ENCODE measurements around the gene C17orf107. TPM values are rescaled to one million over a fixed set of nuclear protein-coding genes. Genes with fewer than 3 reads are reported as not detected.

Gene C17orf107
- total and polyA plus RNA-seq, 2 of the 13 experiments (the other 11 are each of a cell fraction or from before 2014, with no cell fraction given) = 0.20 to 0.59 TPM

- in situ Hi-C loops (cut with HindIII; ENCODE audit: extremely low pct_ligation_motif_present, low pct_unique_long_range_greater_than_20kb) = no loop called here
- no peak for DNase-seq (ENCODE audit: low spot score)
These were observed 38.2 kb downstream of the C17orf107 start for GRCh38 chr17:4937553-4937952.

More at GRCh38 chr17:4937553-4937952, 38.2 kb downstream of the C17orf107 start:
- Histone ChIP-seq H3K9ac (ENCODE audit: insufficient read depth, low read depth, low read length) (no peak overlapping the region), H3K4me3 (replicated peaks in 1 of 3; ENCODE audit: insufficient read depth in 1 of 3, low read depth in 2 of 3, low read length in 3 of 3) (no peak overlapping the region), H3K27ac (ENCODE audit: extremely low read length, insufficient read depth, low read length) (no peak overlapping the region), H3K4me2 (ENCODE audit: low read depth, low read length) (no peak overlapping the region), H3K27me3 (ENCODE audit: control insufficient read depth in 1 of 2, insufficient read depth in 2 of 2, low read length in 2 of 2) (no peaks in the 10 kb centered on the region; a peak in 1 of 5 replicates), H3K9me3 (ENCODE audit: low read length) (no peaks in the 10 kb centered on the region), H2AFZ (ENCODE audit: low read length) (no peak overlapping the region), H4K20me1 (ENCODE audit: insufficient read depth, low read length) (no peaks in the 10 kb centered on the region), H3K36me3 (replicated peaks in 1 of 2; ENCODE audit: control insufficient read depth in 1 of 2, insufficient read depth in 2 of 2, low read length in 2 of 2) (peaks cover 2 to 13% of the 10 kb centered on the region in 2 experiments; a peak in 3 of 5 replicates), H3K79me2 (ENCODE audit: insufficient read depth, low read length) (peaks cover 37% of the 10 kb centered on the region), H3K4me1 (ENCODE audit: insufficient read depth, low read length) (peaks cover 36% of the 10 kb centered on the region)
- intact Hi-C loops (cut with micrococcal nuclease; ENCODE audit: unreplicated experiment) = no loop called here
- TF ChIP-seq ZNF770 (CRISPR knock-in tag; IDR thresholded peaks at IDR 0.05) (no peak), YEATS2 (CRISPR knock-in tag; IDR thresholded peaks at IDR 0.05; ENCODE audit: borderline replicate concordance) (no peak), ZNF335 (CRISPR knock-in tag; IDR thresholded peaks at IDR 0.05) (no peak), NFAT5 (CRISPR knock-in tag; IDR thresholded peaks at IDR 0.05) (no peak), JUNB (CRISPR knock-in tag; IDR thresholded peaks at IDR 0.05; ENCODE audit: borderline replicate concordance) (no peak), CBX2 (IDR thresholded peaks at IDR 0.05; ENCODE audit: low read depth, low read length) (no peak), CBX2 (CRISPR knock-in tag; IDR thresholded peaks at IDR 0.05; ENCODE audit: low read depth) (no peak), ATRX (CRISPR knock-in tag; IDR thresholded peaks at IDR 0.05; ENCODE audit: borderline replicate concordance) (no peak), IRF2 (CRISPR knock-in tag; IDR thresholded peaks at IDR 0.05) (no peak), CBFB (CRISPR knock-in tag; IDR thresholded peaks at IDR 0.05) (no peak), MEIS2 (CRISPR knock-in tag; IDR thresholded peaks at IDR 0.05) (no peak)
- TF ChIP-seq, protein P1, sequence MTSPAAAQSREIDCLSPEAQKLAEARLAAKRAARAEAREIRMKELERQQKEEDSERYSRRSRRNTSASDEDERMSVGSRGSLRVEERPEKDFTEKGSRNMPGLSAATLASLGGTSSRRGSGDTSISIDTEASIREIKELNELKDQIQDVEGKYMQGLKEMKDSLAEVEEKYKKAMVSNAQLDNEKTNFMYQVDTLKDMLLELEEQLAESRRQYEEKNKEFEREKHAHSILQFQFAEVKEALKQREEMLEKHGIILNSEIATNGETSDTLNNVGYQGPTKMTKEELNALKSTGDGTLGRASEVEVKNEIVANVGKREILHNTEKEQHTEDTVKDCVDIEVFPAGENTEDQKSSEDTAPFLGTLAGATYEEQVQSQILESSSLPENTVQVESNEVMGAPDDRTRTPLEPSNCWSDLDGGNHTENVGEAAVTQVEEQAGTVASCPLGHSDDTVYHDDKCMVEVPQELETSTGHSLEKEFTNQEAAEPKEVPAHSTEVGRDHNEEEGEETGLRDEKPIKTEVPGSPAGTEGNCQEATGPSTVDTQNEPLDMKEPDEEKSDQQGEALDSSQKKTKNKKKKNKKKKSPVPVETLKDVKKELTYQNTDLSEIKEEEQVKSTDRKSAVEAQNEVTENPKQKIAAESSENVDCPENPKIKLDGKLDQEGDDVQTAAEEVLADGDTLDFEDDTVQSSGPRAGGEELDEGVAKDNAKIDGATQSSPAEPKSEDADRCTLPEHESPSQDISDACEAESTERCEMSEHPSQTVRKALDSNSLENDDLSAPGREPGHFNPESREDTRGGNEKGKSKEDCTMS (CRISPR knock-in tag; conservative IDR thresholded peaks at IDR 0.05) = no peak
- ChIA-PET CTCF (ENCODE audit: low intra/inter-chr PET ratio, low total read pairs) (no interaction called here), POLR2A (interaction anchor here (1.1 to 3.9 kb wide), 2 partner anchors 12 to 30 kb away, joined by 3 to 101 read pairs; partner anchors contain the start of genes ENO3, PFN1 and SPAG7)
- FAIRE-seq (no peak), ATAC-seq (no peak)
- BruUV-seq (replicated peaks) = no TSS peak
- 99% methylated on average over 15 of the region's 16 CpGs for WGBS (ENCODE audit: low lambda C conversion rate)

Measured in HepG2 (cell line).